GM12892 (cell line): ENCODE results near the gene USF1. TPM values are rescaled to one million over a fixed set of nuclear protein-coding genes. Genes with fewer than 3 reads are reported as not detected.

ENCODE experiments used
- DNase-seq: peaks from one replicate; pipeline ENCODE4 v3.0.0; 2011; ENCODE audit not compliant: insufficient read length
- FAIRE-seq: peaks from 2 replicates; lab custom pipeline; 2011; peaks lifted over from hg19 to GRCh38; lab: Jason Lieb, UNC
- POLR2A ChIP-seq: IDR thresholded peaks from 2 replicates; pipeline ENCODE4 v1.6.1; 2011; ENCODE audit warnings: low read depth, low read length, control low read depth
- POLR2AphosphoS5 ChIP-seq: IDR thresholded peaks from 2 replicates; pipeline ENCODE4 v1.6.1; 2011; ENCODE audit warnings: low read depth, low read length, control low read depth
- TAF1 ChIP-seq: IDR thresholded peaks from 2 replicates; pipeline ENCODE4 v1.6.1; 2011; ENCODE audit warnings: low read depth, mild to moderate bottlenecking, control low read depth, low read length, borderline replicate concordance
- polyA plus RNA-seq: library from polyadenylated mRNA; unstranded; fragments of >200 nt; gene quantifications from one replicate; pipeline ENCODE4 v1.2.1, GENCODE V29; 2012; ENCODE audit warnings: missing spikeins, inconsistent platforms; ENCODE audit not compliant: missing spikeins

The USF1 gene, protein sequence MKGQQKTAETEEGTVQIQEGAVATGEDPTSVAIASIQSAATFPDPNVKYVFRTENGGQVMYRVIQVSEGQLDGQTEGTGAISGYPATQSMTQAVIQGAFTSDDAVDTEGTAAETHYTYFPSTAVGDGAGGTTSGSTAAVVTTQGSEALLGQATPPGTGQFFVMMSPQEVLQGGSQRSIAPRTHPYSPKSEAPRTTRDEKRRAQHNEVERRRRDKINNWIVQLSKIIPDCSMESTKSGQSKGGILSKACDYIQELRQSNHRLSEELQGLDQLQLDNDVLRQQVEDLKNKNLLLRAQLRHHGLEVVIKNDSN
- polyA plus RNA-seq = 37.3 TPM

- DNase-seq (peak; percentile 79), FAIRE-seq (peak; percentile 97)
- TF ChIP-seq POLR2A = peak; percentile 75; the same call in 1 of the 2 replicates
- peak; percentile 79 for TF ChIP-seq TAF1
- peak; percentile 77 for TF ChIP-seq POLR2AphosphoS5
Measured at GRCh38 chr1:161045736-161046604, at the start of gene USF1. USF1 (minus strand) TSS chr1:161045977; CDS start chr1:161043275, 2,702 bp downstream.

- DNase-seq = no peak
- TF ChIP-seq POLR2A (no peak), TAF1 (no peak), POLR2AphosphoS5 (no peak)
- no peak for FAIRE-seq
Measured at GRCh38 chr1:161095230-161095629, 49.5 kb upstream of the USF1 start.

GRCh38 chr1:161094481-161094880, 48.7 kb upstream of the USF1 start:
- no peak for FAIRE-seq
- TF ChIP-seq POLR2A (no peak), POLR2AphosphoS5 (no peak), TAF1 (no peak)
- DNase-seq = no peak

- no peak for TF ChIP-seq POLR2A
- no peak for TF ChIP-seq TAF1
- TF ChIP-seq POLR2AphosphoS5 = no peak
- FAIRE-seq = no peak
Measured at GRCh38 chr1:161092621-161093028, 46.8 kb upstream of the USF1 start.

GRCh38 chr1:161091796-161092507, 46.2 kb upstream of the USF1 start:
- TF ChIP-seq POLR2A = no peak
- TF ChIP-seq TAF1 = no peak
- no peak for TF ChIP-seq POLR2AphosphoS5
- no peak for FAIRE-seq

More at GRCh38 chr1:161092621-161093028, 46.8 kb upstream of the USF1 start:
- no peak for DNase-seq

DNA sequence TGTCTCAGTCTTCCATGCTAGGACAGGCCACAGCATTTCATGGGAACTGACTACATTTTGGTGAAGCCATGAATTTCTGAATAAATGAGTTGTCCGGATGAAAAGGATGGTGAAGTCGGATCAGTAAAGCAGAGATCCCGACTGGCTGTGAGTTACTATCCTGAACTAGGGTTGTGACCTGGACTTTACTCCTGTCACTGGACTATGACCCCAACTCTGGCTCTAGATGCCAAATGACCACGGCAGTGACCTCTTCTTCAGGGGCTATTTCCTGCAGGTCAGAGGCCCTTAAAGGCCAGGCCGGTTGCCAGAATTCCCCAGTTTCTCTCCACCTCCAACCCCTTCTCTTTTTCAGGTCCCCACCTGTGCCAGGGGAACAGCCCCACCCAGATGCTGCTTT, 45.3 kb upstream of the USF1 start:
- DNase-seq (no peak), FAIRE-seq (no peak)
- TF ChIP-seq POLR2A = no peak
- no peak for TF ChIP-seq POLR2AphosphoS5
- TF ChIP-seq TAF1 = no peak

More at GRCh38 chr1:161091796-161092507, 46.2 kb upstream of the USF1 start:
- no peak for DNase-seq

DNA sequence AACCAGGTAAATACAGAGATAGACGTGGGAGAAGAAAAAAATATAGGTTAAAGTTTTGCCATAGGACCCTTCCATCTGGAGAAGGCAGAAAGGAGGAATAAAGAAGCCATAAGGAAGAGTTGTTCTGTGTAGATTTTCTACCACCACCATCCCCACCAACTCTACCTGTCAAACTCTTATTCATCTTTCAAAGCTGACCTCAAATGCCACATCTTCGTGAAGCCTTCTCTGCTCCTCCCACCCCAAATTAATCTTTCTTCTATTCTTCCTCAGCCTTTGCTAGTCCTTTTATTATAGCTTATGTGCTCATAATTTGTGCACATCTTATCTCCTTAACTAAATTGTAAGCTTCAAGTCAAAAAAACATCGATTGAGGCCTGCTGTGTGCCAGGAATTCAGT, 44.8 kb upstream of the USF1 start:
- TF ChIP-seq POLR2A (no peak), TAF1 (no peak), POLR2AphosphoS5 (no peak)
- no peak for DNase-seq
- FAIRE-seq = no peak

- no peak for DNase-seq
- FAIRE-seq = no peak
Measured at GRCh38 chr1:161089938-161090337, 44.2 kb upstream of the USF1 start.

DNA sequence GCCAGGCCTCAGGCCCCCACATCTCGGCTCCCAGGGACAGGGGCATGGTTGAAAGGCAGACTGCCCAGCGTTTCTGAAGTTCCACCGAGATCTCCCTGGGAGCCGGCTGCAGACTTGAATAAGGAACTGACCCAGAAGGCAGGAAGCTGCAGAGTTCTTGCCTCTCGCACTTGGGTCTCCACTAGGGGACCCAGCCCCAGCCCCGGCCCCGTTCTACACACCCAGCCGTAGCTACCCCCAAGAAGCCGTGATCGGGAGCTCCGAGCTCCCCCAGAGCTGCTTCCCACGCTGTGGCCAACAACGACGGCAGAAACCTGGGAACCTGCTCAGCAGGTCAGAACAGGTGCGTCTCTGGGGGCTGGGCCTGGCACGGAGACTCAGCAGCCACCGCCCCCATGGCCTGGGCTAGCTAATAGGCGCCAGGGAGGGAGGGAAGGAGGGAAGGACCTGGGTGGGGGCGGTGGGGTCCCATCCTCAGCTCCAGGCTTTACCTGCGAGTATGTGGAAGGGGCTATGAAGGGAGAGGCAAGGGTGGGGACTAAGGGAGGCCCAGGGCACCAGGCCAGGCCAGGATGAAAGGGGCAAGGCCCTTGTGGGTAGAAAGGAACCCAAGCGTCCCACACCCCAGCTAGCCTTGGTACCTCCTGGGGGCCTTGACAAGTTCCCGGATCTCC, 43.6 kb upstream of the USF1 start, which contains the start of gene NECTIN4:
Gene NECTIN4 (minus strand): TSS at position 308 of the 674 bp plus-strand sequence. CDS start 262 bp downstream, at position 46.
- DNase-seq = no peak
- TF ChIP-seq TAF1 (no peak), POLR2A (no peak), POLR2AphosphoS5 (no peak)
- FAIRE-seq = no peak

More at GRCh38 chr1:161089938-161090337, 44.2 kb upstream of the USF1 start:
- no peak for TF ChIP-seq POLR2A

DNA sequence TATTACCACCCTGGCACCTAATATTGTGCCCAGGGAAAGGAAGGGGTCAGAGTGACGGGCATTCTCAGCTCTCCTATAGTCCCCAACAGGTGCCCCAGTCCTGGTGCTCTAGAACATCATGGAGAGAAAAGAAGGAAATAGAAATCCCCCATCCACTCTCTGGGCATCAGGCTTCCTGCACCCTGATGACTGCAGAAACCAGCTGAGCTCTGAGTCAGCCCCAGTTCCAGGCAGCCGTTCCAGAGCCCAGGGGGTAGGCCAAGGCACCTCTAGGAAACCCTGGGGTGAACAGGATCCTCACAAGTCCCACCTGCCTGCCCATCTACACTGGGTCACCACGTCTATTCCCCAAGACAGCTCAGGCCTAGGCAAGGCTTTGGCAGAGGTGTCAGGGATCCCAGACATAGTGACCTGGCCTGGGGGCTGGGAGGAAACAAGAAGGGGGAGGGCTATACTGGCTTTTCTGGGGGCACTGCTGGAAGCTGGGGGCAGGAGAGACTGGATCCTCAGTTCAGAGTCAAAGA, 42.9 kb upstream of the USF1 start:
- DNase-seq = no peak
- no peak for FAIRE-seq
- no peak for TF ChIP-seq POLR2A
- TF ChIP-seq POLR2AphosphoS5 = no peak
- no peak for TF ChIP-seq TAF1

DNA sequence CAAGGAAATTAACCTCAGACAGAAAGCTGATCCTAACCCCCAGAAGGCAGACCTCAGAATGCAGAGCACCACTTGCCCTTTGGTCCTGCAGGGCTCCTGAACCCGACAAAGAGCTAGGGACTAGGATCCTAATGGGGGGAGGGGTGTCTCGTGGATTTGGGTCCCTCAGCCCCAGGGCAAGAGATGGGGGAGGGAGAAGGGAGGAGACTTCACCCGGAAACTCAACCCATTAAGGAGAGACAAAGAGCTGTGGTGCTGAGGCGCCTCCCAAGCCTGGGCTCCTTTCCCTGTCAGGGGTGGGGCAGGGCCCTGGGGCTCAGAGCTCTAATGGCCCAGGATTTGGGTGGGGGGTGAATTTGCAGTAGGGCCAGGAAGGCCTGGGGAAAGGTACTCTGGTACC, 40.7 kb upstream of the USF1 start:
- TF ChIP-seq POLR2A = no peak
- TF ChIP-seq POLR2AphosphoS5 = no peak
- no peak for TF ChIP-seq TAF1
- DNase-seq (no peak), FAIRE-seq (no peak)

- TF ChIP-seq POLR2AphosphoS5 (no peak), POLR2A (no peak), TAF1 (no peak)
- FAIRE-seq (no peak), DNase-seq (no peak)
Measured at GRCh38 chr1:161085165-161085564, 39.4 kb upstream of the USF1 start.
